Sigmoid colon (tissue), 7 donors: ENCODE data around the gene ALDH1L2. TPM values are rescaled to one million over a fixed set of nuclear protein-coding genes. Genes with fewer than 3 reads are reported as not detected.

ENCODE experiments used
- DNase-seq: peaks from one replicate; pipeline ENCODE4 v3.0.0-alpha.2; 2019
- H3K27ac ChIP-seq, 4 donors: fragments of 200-600 bp; sonication (generic); one replicate each; pipeline ENCODE4 v1.5.1; 2016 to 2019; ENCODE audit warnings: mild to moderate bottlenecking in 1 of 4
- H3K27me3 ChIP-seq, 3 donors: fragments of 200-600 bp; sonication (generic); one replicate each; pipeline ENCODE4 v1.5.1; 2019; ENCODE audit warnings: mild to moderate bottlenecking in 1 of 3
- H3K36me3 ChIP-seq, 4 donors: fragments of 200-600 bp; sonication (generic); one replicate each; pipeline ENCODE4 v1.5.1; 2016 to 2019
- H3K4me1 ChIP-seq, 4 donors: fragments of 200-600 bp; sonication (generic); one replicate each; pipeline ENCODE4 v1.5.1; 2017 to 2019
- H3K4me3 ChIP-seq, 4 donors: fragments of 200-600 bp; sonication (generic); one replicate each; pipeline ENCODE4 v1.5.1; 2017 to 2019; ENCODE audit warnings: mild to moderate bottlenecking in 2 of 4, moderate library complexity in 1 of 4
- H3K9me3 ChIP-seq, 4 donors: fragments of 200-600 bp in 3 of 4; sonication (generic) in 3 of 4; one replicate each; pipeline versions ENCODE4 v1.5.1 to v1.6.1; 2013 to 2019
- EP300 ChIP-seq, 4 donors: sonication (generic); formaldehyde crosslinking; IDR thresholded peaks; one replicate each; pipeline ENCODE4 v1.6.1; 2017; ENCODE audit warnings: antibody characterized with exemption in 4 of 4
- POLR2A ChIP-seq, 2 donors: fragments of 450-650 bp; IDR thresholded peaks; one replicate each; pipeline ENCODE4 v1.6.1; 2016; ENCODE audit warnings: antibody characterized with exemption in 2 of 2, mild to moderate bottlenecking in 2 of 2, moderate library complexity in 2 of 2
- POLR2AphosphoS5 ChIP-seq, 4 donors: sonication (generic); formaldehyde crosslinking; IDR thresholded peaks; one replicate each; pipeline ENCODE4 v1.6.1; 2017; ENCODE audit warnings: antibody characterized with exemption in 4 of 4
- WGBS, 2 donors: extraction: QIAGEN DNeasy Blood & Tissue Kit; methylation state at CpG; one replicate each; pipeline ENCODE4 v1.1.7; 2013; 5-methylcytosine and 5-hydroxymethylcytosine counted together
- intact Hi-C: fragments of 100-400 bp; cut with DNase I; formaldehyde crosslinking; loops from one replicate; pipeline ENCODE4 v1.15.1; 2023
- polyA plus RNA-seq, 3 donors: library from polyadenylated mRNA; stranded (reverse); fragments of 200-250 nt; gene quantifications; one replicate each; pipeline ENCODE4 v1.2.3, GENCODE V29; 2013
- total RNA-seq, 4 donors: library from RNA; depleted of rRNA; stranded (reverse); fragments of >200 nt; gene quantifications; one replicate each; pipeline ENCODE4 v1.1.0, GENCODE V29; 2016
- TF ChIP-seq, protein P1 (sequence below), 4 experiments: fragments of 450-650 bp in 3 of 4; fragments of 200-600 bp in 1 of 4; IDR thresholded peaks; one replicate each; pipeline ENCODE4 v1.5.1; 2016 to 2019; ENCODE audit warnings: antibody characterized with exemption in 4 of 4, mild to moderate bottlenecking in 3 of 4, moderate library complexity in 2 of 4
- donor health status: healthy with polysubstance abuse.
- donor health status: Bipolar disorder and iron deficiency.
- donor health status: healthy.

Gene ALDH1L2
- total and polyA plus RNA-seq, 7 donors, result 0.23 to 13.0 (median 3.1) TPM

DNA sequence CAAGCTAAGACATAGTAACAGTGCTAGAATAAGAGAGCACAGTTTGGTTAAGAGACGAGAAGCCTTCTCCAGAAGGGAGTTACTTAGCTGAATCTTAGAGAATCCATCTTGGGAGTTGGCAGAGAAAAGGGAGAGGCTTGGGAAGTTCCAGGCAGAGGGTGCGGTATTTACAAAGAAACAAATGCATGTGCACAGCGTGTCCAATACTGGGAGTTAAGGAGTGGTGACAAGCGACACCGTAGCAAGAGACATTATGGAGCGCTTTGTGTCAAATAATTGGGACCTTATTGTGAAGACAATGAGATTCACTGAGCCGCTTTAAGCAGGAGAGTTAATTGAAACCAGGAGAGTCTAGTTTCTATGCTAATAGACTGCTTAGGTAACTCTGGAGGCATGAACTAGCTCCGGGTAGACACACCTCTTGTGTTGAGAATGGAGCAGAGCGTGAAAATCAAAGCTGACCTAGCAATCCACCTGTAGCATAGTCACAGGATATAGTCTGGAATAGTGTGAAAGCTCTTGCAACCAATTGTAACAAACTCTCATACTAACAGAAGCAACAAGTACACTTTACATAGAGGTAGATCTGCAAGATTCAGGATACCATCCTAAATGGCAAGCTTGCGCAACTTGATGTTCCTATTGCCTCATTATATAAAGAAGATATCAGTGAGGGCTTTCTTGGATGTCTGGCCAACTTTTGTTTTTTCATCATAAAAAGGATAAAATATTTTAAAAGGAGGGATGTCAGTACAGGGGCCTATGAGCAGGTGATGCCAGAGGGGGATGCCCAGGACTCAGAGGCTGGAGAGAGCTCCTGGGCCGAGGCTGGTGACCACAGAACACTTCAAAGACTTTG, 5.3 kb downstream of the ALDH1L2 start:
- Histone ChIP-seq H3K27me3 (no peaks in the 10 kb centered on the region), H3K4me1 (peaks cover 0 to 12% (median 10%) of the 10 kb centered on the region in 4 donors), H3K27ac (no peak overlapping the region), H3K36me3 (no peaks in the 10 kb centered on the region), H3K4me3 (no peak overlapping the region), H3K9me3 (no peaks in the 10 kb centered on the region)
- 64 to 78% methylated on average over 11 of the region's 11 CpGs for WGBS, 2 donors
- intact Hi-C loops, result no loop called here
- no peak for DNase-seq
- no peak for TF ChIP-seq POLR2A (IDR thresholded peaks at IDR 0.05)

DNA sequence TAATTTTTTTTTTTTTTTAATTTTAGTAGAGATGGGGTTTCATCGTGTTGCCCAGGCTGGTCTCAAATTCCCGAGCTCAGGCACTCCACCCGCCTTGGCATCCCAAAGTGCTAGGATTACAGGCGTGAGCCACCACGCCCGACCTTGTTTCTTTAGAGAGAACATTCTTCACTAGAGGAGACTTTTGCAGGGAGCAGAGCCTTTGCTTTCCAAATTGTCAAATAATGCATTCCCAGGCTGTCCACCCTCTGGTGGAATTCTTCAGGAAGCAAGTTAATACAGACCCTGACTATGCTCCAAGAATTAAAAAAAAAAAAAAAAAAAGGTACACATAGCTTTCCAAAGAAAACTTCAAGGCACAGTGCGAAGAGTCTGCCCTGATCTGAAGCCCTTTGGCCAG, 6.8 kb downstream of the ALDH1L2 start:
- no peaks in the 10 kb centered on the region for H3K27me3 ChIP-seq
- DNase-seq, result no peak
- no peak overlapping the region for H3K27ac ChIP-seq
- TF ChIP-seq POLR2A (IDR thresholded peaks at IDR 0.05) (no peak), POLR2AphosphoS5 (IDR thresholded peaks at IDR 0.05) (no peak), EP300 (IDR thresholded peaks at IDR 0.05) (no peak)
- TF ChIP-seq, protein P1, sequence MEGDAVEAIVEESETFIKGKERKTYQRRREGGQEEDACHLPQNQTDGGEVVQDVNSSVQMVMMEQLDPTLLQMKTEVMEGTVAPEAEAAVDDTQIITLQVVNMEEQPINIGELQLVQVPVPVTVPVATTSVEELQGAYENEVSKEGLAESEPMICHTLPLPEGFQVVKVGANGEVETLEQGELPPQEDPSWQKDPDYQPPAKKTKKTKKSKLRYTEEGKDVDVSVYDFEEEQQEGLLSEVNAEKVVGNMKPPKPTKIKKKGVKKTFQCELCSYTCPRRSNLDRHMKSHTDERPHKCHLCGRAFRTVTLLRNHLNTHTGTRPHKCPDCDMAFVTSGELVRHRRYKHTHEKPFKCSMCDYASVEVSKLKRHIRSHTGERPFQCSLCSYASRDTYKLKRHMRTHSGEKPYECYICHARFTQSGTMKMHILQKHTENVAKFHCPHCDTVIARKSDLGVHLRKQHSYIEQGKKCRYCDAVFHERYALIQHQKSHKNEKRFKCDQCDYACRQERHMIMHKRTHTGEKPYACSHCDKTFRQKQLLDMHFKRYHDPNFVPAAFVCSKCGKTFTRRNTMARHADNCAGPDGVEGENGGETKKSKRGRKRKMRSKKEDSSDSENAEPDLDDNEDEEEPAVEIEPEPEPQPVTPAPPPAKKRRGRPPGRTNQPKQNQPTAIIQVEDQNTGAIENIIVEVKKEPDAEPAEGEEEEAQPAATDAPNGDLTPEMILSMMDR (IDR thresholded peaks at IDR 0.05), result no peak
- intact Hi-C loops, result no loop called here
- H3K4me3 ChIP-seq, result no peak overlapping the region
- H3K36me3 ChIP-seq, result peaks cover 0 to 4% (median 0%) of the 10 kb centered on the region in 4 donors
- WGBS, 2 donors, result 83 to 92% methylated on average over 7 of the region's 7 CpGs
- no peaks in the 10 kb centered on the region for H3K4me1 ChIP-seq
- H3K9me3 ChIP-seq, result no peaks in the 10 kb centered on the region

GRCh38 chr12:105076913-105077312, 7.3 kb downstream of the ALDH1L2 start:
- Histone ChIP-seq H3K4me1 (no peaks in the 10 kb centered on the region), H3K4me3 (no peak overlapping the region), H3K36me3 (peaks cover 0 to 4% (median 0%) of the 10 kb centered on the region in 4 donors), H3K27ac (no peak overlapping the region), H3K27me3 (no peaks in the 10 kb centered on the region), H3K9me3 (no peaks in the 10 kb centered on the region)
- DNase-seq, result no peak
- TF ChIP-seq POLR2A (IDR thresholded peaks at IDR 0.05) (no peak), EP300 (IDR thresholded peaks at IDR 0.05) (no peak), POLR2AphosphoS5 (IDR thresholded peaks at IDR 0.05) (no peak)
- TF ChIP-seq, protein P1 (IDR thresholded peaks at IDR 0.05), result no peak
- intact Hi-C loops, result no loop called here
- WGBS, 2 donors, result 98% methylated on average over 3 of the region's 3 CpGs

DNA sequence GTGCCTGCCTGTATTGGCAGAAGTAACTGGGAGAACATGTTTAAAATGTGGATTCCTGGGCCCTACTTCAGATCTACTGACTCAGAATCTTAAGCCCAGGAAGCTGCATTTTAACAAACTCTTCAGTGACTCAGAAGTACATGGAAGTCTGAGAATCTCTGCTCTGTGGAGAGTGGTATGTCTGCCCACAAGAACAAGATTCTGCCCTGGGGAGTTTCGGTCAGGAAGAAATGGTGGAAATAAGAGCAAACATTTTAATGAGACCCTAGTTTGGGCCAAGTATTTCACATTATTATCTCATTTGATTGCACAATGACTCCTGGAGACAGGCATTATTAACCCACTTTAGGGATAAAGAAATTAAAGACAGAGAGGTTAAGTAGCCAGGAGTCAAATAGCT, 8.2 kb downstream of the ALDH1L2 start:
- H3K27ac ChIP-seq, result no peak overlapping the region
- DNase-seq, result no peak
- intact Hi-C loops, result no loop called here
- peaks cover 0 to 4% (median 0%) of the 10 kb centered on the region in 4 donors for H3K36me3 ChIP-seq
- no peaks in the 10 kb centered on the region for H3K9me3 ChIP-seq
- no peaks in the 10 kb centered on the region for H3K27me3 ChIP-seq
- no peaks in the 10 kb centered on the region for H3K4me1 ChIP-seq
- H3K4me3 ChIP-seq, result no peak overlapping the region
- 89 to 95% methylated on average over 1 of the region's 1 CpG for WGBS, 2 donors
- TF ChIP-seq EP300 (IDR thresholded peaks at IDR 0.05) (no peak), POLR2A (IDR thresholded peaks at IDR 0.05) (no peak), POLR2AphosphoS5 (IDR thresholded peaks at IDR 0.05) (no peak)
- TF ChIP-seq, protein P1 (IDR thresholded peaks at IDR 0.05), result no peak

DNA sequence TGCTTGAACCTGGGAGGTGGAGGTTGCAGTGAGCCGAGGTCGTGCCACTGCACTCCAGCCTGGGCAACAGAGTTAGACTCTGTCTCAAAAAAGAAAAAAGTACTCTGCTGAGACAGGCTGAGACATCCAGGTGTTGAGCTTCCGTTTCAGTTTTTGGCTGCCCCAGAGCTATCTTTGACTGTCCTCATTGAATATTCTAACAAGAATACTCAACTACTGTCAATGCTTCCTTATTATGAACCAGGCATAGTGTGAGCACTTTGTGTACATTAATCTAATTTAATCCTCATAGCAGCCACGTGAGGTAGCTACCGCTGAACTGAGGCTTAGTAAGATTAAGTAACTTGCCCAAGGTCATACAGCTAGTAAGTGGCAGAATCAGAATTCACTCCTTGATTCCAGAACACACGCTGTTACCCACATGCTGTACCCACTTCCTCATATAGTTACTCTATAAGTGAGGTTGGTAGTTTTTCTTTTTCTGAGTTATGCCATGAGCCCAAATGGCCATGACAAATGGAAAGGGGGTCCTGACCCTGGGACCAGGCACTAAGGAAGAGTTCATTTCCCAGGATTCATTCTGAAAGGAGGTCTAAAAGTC, 11.3 kb downstream of the ALDH1L2 start:
- H3K4me3 ChIP-seq, result no peak overlapping the region
- H3K36me3 ChIP-seq, result peaks cover 0 to 26% (median 1%) of the 10 kb centered on the region in 4 donors
- no peak for DNase-seq
- WGBS, 2 donors, result 89 to 91% methylated on average over 6 of the region's 6 CpGs
- no peaks in the 10 kb centered on the region for H3K4me1 ChIP-seq
- H3K27ac ChIP-seq, result no peak overlapping the region
- no peak for TF ChIP-seq EP300 (IDR thresholded peaks at IDR 0.05)
- TF ChIP-seq POLR2AphosphoS5 (IDR thresholded peaks at IDR 0.05), result no peak
- TF ChIP-seq POLR2A (IDR thresholded peaks at IDR 0.05), result no peak
- TF ChIP-seq, protein P1 (IDR thresholded peaks at IDR 0.05), result no peak
- H3K27me3 ChIP-seq, result no peaks in the 10 kb centered on the region
- intact Hi-C loops, result no loop called here
- H3K9me3 ChIP-seq, result no peaks in the 10 kb centered on the region
